ENCODE measurements around the gene TMEM132D.

Gene TMEM132D

GRCh38 chr12:129622566-129622965, 281.3 kb downstream of the TMEM132D start:
- H3K27me3 ChIP-seq (ENCODE audit: insufficient read depth, low read depth), result no peaks in the 10 kb centered on the region
- H3K4me2 ChIP-seq, result no peak overlapping the region
- no peaks in the 10 kb centered on the region for H3K36me3 ChIP-seq (ENCODE audit: insufficient read depth)
- no peak overlapping the region for H3K9ac ChIP-seq
- H3K27ac ChIP-seq, result no peak overlapping the region
- no peak overlapping the region for H2AFZ ChIP-seq (ENCODE audit: low read depth)
- no peaks in the 10 kb centered on the region for H4K20me1 ChIP-seq (ENCODE audit: insufficient read depth)
- TF ChIP-seq, protein P1, sequence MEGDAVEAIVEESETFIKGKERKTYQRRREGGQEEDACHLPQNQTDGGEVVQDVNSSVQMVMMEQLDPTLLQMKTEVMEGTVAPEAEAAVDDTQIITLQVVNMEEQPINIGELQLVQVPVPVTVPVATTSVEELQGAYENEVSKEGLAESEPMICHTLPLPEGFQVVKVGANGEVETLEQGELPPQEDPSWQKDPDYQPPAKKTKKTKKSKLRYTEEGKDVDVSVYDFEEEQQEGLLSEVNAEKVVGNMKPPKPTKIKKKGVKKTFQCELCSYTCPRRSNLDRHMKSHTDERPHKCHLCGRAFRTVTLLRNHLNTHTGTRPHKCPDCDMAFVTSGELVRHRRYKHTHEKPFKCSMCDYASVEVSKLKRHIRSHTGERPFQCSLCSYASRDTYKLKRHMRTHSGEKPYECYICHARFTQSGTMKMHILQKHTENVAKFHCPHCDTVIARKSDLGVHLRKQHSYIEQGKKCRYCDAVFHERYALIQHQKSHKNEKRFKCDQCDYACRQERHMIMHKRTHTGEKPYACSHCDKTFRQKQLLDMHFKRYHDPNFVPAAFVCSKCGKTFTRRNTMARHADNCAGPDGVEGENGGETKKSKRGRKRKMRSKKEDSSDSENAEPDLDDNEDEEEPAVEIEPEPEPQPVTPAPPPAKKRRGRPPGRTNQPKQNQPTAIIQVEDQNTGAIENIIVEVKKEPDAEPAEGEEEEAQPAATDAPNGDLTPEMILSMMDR (conservative IDR thresholded peaks at IDR 0.05; ENCODE audit: low read depth, low read length), result no peak
- no peak overlapping the region for H3K4me3 ChIP-seq (IDR thresholded peaks at IDR 0.05; ENCODE audit: insufficient read depth, low read depth, low read length)
- H3K4me1 ChIP-seq (ENCODE audit: low read depth, poor library complexity, severe bottlenecking), result no peaks in the 10 kb centered on the region
- H3K79me2 ChIP-seq (ENCODE audit: insufficient read depth, low read depth), result no peaks in the 10 kb centered on the region

DNA sequence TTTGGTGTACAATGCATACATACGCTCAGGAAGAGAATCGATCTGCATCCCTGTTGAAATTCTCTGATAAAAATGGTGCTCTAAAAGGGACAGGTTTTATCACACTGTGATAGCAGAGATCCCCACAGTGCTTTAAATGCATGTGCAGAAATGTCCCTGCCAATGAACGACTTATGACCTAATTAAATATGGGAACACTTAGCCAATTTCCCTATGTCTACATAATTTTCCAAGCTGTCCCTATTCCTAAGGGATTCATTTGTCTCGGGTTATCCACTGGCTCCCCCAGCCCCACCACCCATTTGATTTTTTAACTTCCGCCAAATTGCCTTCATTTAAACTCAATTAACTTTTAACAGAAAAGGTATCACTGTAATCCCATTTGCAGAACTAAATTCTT, 284.6 kb downstream of the TMEM132D start:
- H4K20me1 ChIP-seq (ENCODE audit: insufficient read depth), result no peaks in the 10 kb centered on the region
- TF ChIP-seq, protein P1 (conservative IDR thresholded peaks at IDR 0.05; ENCODE audit: low read depth, low read length), result no peak
- no peak overlapping the region for H2AFZ ChIP-seq (ENCODE audit: low read depth)

GRCh38 chr12:129617849-129618248, 286.0 kb downstream of the TMEM132D start:
- Histone ChIP-seq H3K79me2 (ENCODE audit: insufficient read depth, low read depth) (no peaks in the 10 kb centered on the region), H2AFZ (ENCODE audit: low read depth) (no peak overlapping the region), H3K27me3 (ENCODE audit: insufficient read depth, low read depth) (no peaks in the 10 kb centered on the region), H3K4me1 (ENCODE audit: low read depth, poor library complexity, severe bottlenecking) (peaks cover 21% of the 10 kb centered on the region), H3K4me3 (IDR thresholded peaks at IDR 0.05; ENCODE audit: insufficient read depth, low read depth, low read length) (no peak overlapping the region), H3K4me2 (no peak overlapping the region), H3K36me3 (ENCODE audit: insufficient read depth) (no peaks in the 10 kb centered on the region), H4K20me1 (ENCODE audit: insufficient read depth) (no peaks in the 10 kb centered on the region), H3K27ac (no peak overlapping the region), H3K9ac (no peak overlapping the region)
- TF ChIP-seq, protein P1 (conservative IDR thresholded peaks at IDR 0.05; ENCODE audit: low read depth, low read length), result no peak

More for the DNA sequence above, 284.6 kb downstream of the TMEM132D start:
- Histone ChIP-seq H3K4me1 (ENCODE audit: low read depth, poor library complexity, severe bottlenecking) (peaks cover 9% of the 10 kb centered on the region), H3K79me2 (ENCODE audit: insufficient read depth, low read depth) (no peaks in the 10 kb centered on the region), H3K9ac (no peak overlapping the region), H3K36me3 (ENCODE audit: insufficient read depth) (no peaks in the 10 kb centered on the region), H3K4me3 (IDR thresholded peaks at IDR 0.05; ENCODE audit: insufficient read depth, low read depth, low read length) (no peak overlapping the region), H3K27ac (no peak overlapping the region), H3K4me2 (no peak overlapping the region), H3K27me3 (ENCODE audit: insufficient read depth, low read depth) (no peaks in the 10 kb centered on the region)

DNA sequence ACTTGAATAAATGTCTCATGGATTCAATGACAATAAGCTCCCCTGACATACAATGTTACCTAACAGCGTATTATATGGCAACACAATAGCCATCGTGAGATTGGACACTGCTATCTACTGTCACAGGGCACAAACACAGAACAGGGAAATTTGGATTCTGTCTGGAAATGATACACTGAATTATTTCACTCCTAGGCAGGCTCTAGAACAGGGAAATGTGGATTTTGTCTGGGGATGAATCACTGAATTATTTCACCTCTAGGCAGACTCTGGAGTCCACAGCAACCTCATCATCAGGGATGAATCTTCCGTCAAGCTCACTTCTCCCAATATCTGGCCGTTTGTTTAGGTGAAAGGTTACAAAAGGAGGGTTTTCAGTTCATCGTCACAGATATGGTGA, 288.8 kb downstream of the TMEM132D start:
- peak overlapping the region; percentile 19; the same call in 1 of the 2 replicates for H3K9ac ChIP-seq
- peaks cover 21% of the 10 kb centered on the region for H3K4me1 ChIP-seq (ENCODE audit: low read depth, poor library complexity, severe bottlenecking)
- H3K36me3 ChIP-seq (ENCODE audit: insufficient read depth), result no peaks in the 10 kb centered on the region
- peak overlapping the region; percentile 49 for H3K4me2 ChIP-seq
- H3K4me3 ChIP-seq (IDR thresholded peaks at IDR 0.05; ENCODE audit: insufficient read depth, low read depth, low read length), result no peak overlapping the region
- TF ChIP-seq, protein P1 (conservative IDR thresholded peaks at IDR 0.05; ENCODE audit: low read depth, low read length), result no peak
- no peaks in the 10 kb centered on the region for H4K20me1 ChIP-seq (ENCODE audit: insufficient read depth)
- no peaks in the 10 kb centered on the region for H3K79me2 ChIP-seq (ENCODE audit: insufficient read depth, low read depth)
- peak overlapping the region; percentile 9; the same call in 1 of the 2 replicates for H2AFZ ChIP-seq (ENCODE audit: low read depth)
- no peaks in the 10 kb centered on the region for H3K27me3 ChIP-seq (ENCODE audit: insufficient read depth, low read depth)
- peak overlapping the region; percentile 57 for H3K27ac ChIP-seq
